Gastroesophageal sphincter (tissue), 4 donors: ENCODE data around the gene PEX11A. TPM values are rescaled to one million over a fixed set of nuclear protein-coding genes. Genes with fewer than 3 reads are reported as not detected.
A peak's percentile ranks its signal among the peaks of the same experiment; 100 is the strongest.

Source experiments
- ATAC-seq: fragments of 150-250 bp; one replicate; pipeline ENCODE4 v1.9.1; 2016; ENCODE audit warnings: mild to moderate bottlenecking, moderate library complexity
- H3K27ac ChIP-seq, 4 donors: fragments of 200-600 bp; sonication (generic) in 3 of 4; 1 replicate in 3 of 4; 2 replicates in 1 of 4; pipeline ENCODE4 v1.5.1; 2016 to 2019
- H3K27me3 ChIP-seq: fragments of 200-600 bp; sonication (generic); one replicate; pipeline ENCODE4 v1.5.1; 2019
- H3K36me3 ChIP-seq, 2 donors: fragments of 200-600 bp; sonication (generic); one replicate each; pipeline ENCODE4 v1.5.1; 2019; ENCODE audit warnings: control low read depth in 1 of 2
- H3K4me1 ChIP-seq, 3 donors: fragments of 200-600 bp; sonication (generic); 1 replicate in 2 of 3; 2 replicates in 1 of 3; pipeline ENCODE4 v1.5.1; 2016 to 2019; ENCODE audit warnings: control low read depth in 2 of 3
- H3K4me3 ChIP-seq, 2 donors: fragments of 200-600 bp; sonication (generic); one replicate each; pipeline ENCODE4 v1.5.1; 2019; ENCODE audit warnings: mild to moderate bottlenecking in 1 of 2, moderate library complexity in 1 of 2
- H3K9me3 ChIP-seq, 3 donors: fragments of 200-600 bp; sonication (generic); one replicate each; pipeline ENCODE4 v1.5.1; 2017 to 2019; ENCODE audit warnings: control low read depth in 2 of 3
- CTCF ChIP-seq, 4 experiments: fragments of 200-600 bp in 2 of 4; fragments of 450-650 bp in 2 of 4; sonication (generic) in 1 of 4; IDR thresholded peaks; one replicate each; pipeline ENCODE4 v1.5.1; 2017 to 2019; ENCODE audit warnings: antibody characterized with exemption in 4 of 4, mild to moderate bottlenecking in 2 of 4, moderate library complexity in 2 of 4
- EP300 ChIP-seq: sonication (generic); formaldehyde crosslinking; IDR thresholded peaks from one replicate; pipeline ENCODE4 v1.6.1; 2017; ENCODE audit warnings: antibody characterized with exemption, mild to moderate bottlenecking
- POLR2A ChIP-seq, 2 donors: fragments of 450-650 bp; IDR thresholded peaks; one replicate each; pipeline ENCODE4 v1.6.1; 2017; ENCODE audit warnings: antibody characterized with exemption in 2 of 2, mild to moderate bottlenecking in 2 of 2, moderate library complexity in 1 of 2
- POLR2AphosphoS5 ChIP-seq: sonication (generic); formaldehyde crosslinking; IDR thresholded peaks from one replicate; pipeline ENCODE4 v1.6.1; 2017; ENCODE audit warnings: antibody characterized with exemption
- WGBS, 2 donors: methylation state at CpG; one replicate each; pipeline ENCODE4 v1.1.5; 2018; ENCODE audit warnings: low coverage in 1 of 2; 5-methylcytosine and 5-hydroxymethylcytosine counted together
- total RNA-seq, 4 donors: library from RNA; depleted of rRNA; stranded (reverse); fragments of >200 nt; gene quantifications; one replicate each; pipeline ENCODE4 v1.1.0, GENCODE V29; 2016

PEX11A gene
- total RNA-seq, 4 donors from 2014 or later, result 11.6 to 17.6 (median 16.4) TPM

- peak overlapping the region in 1 of 2 donors; percentile 57 for H3K4me3 ChIP-seq
- H3K36me3 ChIP-seq, result no peaks in the 10 kb centered on the region
- peaks cover 0 to 30% (median 10%) of the 10 kb centered on the region in 3 donors for H3K4me1 ChIP-seq
- ATAC-seq, result no peak
- H3K27ac ChIP-seq, result peak overlapping the region; percentile 51 to 91 (median 88)
- no peaks in the 10 kb centered on the region for H3K9me3 ChIP-seq
- 80% methylated on average over 1 of the region's 8 CpGs; no CpG with 5 or more reads in 1 of the 2 donors for WGBS, 2 donors
- TF ChIP-seq POLR2A (IDR thresholded peaks at IDR 0.05) (no peak), CTCF (IDR thresholded peaks at IDR 0.05) (no peak), POLR2AphosphoS5 (no peak), EP300 (no peak)
- H3K27me3 ChIP-seq, result no peaks in the 10 kb centered on the region
These were observed 24.2 kb downstream of the PEX11A start for GRCh38 chr15:89666184-89666857.

- WGBS, 2 donors, result 0% methylated on average over 5 to 6 of the region's 72 CpGs
- peak overlapping the region; percentile 36 to 57 for H3K4me3 ChIP-seq
- peak overlapping the region; percentile 58 to 91 (median 88) for H3K27ac ChIP-seq
- peak; percentile 84 for ATAC-seq
- TF ChIP-seq POLR2A (IDR thresholded peaks at IDR 0.05) (peak; percentile 50 to 66), EP300 (no peak), POLR2AphosphoS5 (peak; percentile 54), CTCF (IDR thresholded peaks at IDR 0.05) (no peak)
- no peaks in the 10 kb centered on the region for H3K27me3 ChIP-seq
- H3K4me1 ChIP-seq, result peaks cover 0 to 30% (median 10%) of the 10 kb centered on the region in 3 donors
- no peaks in the 10 kb centered on the region for H3K36me3 ChIP-seq
- no peaks in the 10 kb centered on the region for H3K9me3 ChIP-seq
These were observed 24.9 kb downstream of the PEX11A start for GRCh38 chr15:89665449-89666181.

DNA sequence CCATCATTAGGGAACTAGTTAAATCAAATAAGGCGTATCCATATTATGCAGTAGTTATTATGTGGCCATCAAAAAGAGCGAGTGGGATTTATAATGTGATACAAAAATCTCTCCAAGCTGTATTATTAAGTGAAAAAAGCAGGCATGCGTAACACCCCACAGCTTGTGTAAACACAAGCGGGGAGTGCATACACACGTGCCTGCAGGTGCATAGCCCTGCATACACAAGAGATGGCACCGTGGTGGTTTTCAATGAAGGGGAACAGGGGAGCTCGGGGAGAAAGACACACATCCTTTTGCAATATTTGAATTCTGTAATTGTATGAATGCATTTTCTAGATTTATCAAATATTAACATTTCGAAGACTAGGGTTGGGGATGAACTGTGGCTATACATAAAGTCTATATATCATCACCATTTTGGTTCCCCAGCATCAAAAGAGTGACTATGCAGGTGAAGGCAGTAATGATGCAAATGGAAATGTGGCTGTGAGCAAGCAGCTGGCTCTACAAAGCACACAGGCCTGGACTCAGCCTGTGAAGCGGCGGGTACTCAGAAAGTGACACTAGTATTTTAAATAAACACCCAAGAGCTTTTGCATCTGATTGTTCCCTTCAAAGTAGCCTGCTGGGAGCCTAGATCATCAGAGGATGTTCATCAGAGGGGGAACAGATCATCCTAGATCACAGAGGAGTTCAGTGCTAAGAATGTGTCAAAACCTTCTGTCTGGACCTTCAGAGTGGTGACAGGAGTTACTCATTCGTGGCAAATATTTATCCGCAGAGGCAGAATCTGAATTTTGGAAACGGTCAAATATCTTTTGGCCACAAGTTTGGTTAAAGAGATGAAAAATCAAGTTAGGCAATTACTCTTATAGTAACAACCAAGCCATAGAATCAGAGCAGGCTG, 25.9 kb downstream of the PEX11A start:
- Histone ChIP-seq H3K4me3 (peak overlapping the region; percentile 36 to 57), H3K9me3 (no peaks in the 10 kb centered on the region), H3K27me3 (no peaks in the 10 kb centered on the region), H3K36me3 (no peaks in the 10 kb centered on the region), H3K27ac (peak overlapping the region; percentile 58 to 91 (median 80)), H3K4me1 (peaks cover 0 to 30% (median 10%) of the 10 kb centered on the region in 3 donors)
- ATAC-seq, result no peak
- WGBS, 2 donors, result 60 to 81% methylated on average over 7 to 13 of the region's 13 CpGs
- TF ChIP-seq POLR2AphosphoS5, result no peak

DNA sequence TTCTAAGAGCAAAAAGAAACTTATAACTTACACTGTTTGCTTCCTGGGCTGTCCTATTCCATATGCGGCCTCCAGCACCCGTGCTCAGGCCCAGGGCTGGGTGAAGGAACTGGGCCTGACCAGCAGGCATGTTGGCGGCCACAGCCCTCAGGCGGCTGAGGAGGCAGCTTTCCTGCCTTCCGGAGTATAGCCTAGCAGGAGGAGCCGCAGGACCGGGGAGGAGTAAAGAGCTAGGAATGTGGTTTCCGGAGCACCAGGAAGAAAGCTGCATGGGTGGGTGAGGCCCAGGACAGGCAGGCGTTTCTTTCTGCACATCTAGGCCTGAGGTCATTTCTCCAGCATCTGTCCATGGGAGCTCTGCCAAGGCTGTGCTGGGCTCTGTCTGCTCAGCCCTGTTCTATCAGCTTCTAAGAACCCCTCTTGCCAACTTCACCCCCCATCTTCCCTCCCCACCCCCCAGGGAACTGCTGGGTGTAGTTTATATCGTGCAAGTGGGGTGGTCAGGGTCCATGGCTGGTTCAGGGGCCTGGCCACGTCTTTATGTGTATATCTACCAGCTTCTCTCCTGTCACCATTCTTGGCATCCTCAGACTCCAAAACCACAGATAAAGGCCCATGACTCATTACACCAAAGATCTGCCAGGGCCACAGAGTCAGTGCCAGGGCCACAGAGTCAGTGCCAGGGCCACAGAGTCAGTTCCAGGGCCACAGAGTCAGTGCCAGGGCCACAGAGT, 27.5 kb downstream of the PEX11A start:
- H3K27ac ChIP-seq, result peak overlapping the region in 3 of 4 donors; percentile 52 to 62 (median 55)
- no peaks in the 10 kb centered on the region for H3K27me3 ChIP-seq
- no peaks in the 10 kb centered on the region for H3K36me3 ChIP-seq
- ATAC-seq, result peak; percentile 82
- TF ChIP-seq EP300 (no peak), POLR2A (IDR thresholded peaks at IDR 0.05) (peak in 1 of 2 donors; percentile 11), POLR2AphosphoS5 (no peak), CTCF (IDR thresholded peaks at IDR 0.05) (no peak)
- no peak overlapping the region for H3K4me3 ChIP-seq
- H3K4me1 ChIP-seq, result peaks cover 0 to 30% (median 10%) of the 10 kb centered on the region in 3 donors
- H3K9me3 ChIP-seq, result no peaks in the 10 kb centered on the region
- 60% methylated on average over 1 of the region's 11 CpGs; no CpG with 5 or more reads in 1 of the 2 donors for WGBS, 2 donors
